ENCODE measurements around the gene RFNG.
A peak's percentile ranks its signal among the peaks of the same experiment; 100 is the strongest.

RFNG gene

GRCh38 chr17:82035488-82035887 is 16.1 kb downstream of the RFNG start:
- H3K4me1 Mint-ChIP-seq (ENCODE audit: low read depth) = peaks cover 21% of the 10 kb centered on the region
- peak overlapping the region; percentile 28 for H3K27ac Mint-ChIP-seq

GRCh38 chr17:82034371-82035011 is 17.1 kb downstream of the RFNG start:
- no peaks in the 10 kb centered on the region for H3K27me3 Mint-ChIP-seq
- peak overlapping the region; percentile 17 for H3K4me3 Mint-ChIP-seq
- no peak overlapping the region for H3K27ac Mint-ChIP-seq
- H3K4me1 Mint-ChIP-seq (ENCODE audit: low read depth) = peaks cover 24% of the 10 kb centered on the region
- peaks cover 3% of the 10 kb centered on the region for H3K36me3 Mint-ChIP-seq
- H3K9me3 Mint-ChIP-seq (ENCODE audit: low read depth) = no peaks in the 10 kb centered on the region

More at GRCh38 chr17:82035488-82035887, 16.1 kb downstream of the RFNG start:
- H3K36me3 Mint-ChIP-seq = peaks cover 3% of the 10 kb centered on the region
- no peaks in the 10 kb centered on the region for H3K9me3 Mint-ChIP-seq (ENCODE audit: low read depth)
- H3K4me3 Mint-ChIP-seq = peak overlapping the region; percentile 75
- no peaks in the 10 kb centered on the region for H3K27me3 Mint-ChIP-seq

- H3K4me1 Mint-ChIP-seq (ENCODE audit: low read depth) = peaks cover 18% of the 10 kb centered on the region
- peaks cover 3% of the 10 kb centered on the region for H3K36me3 Mint-ChIP-seq
- peak overlapping the region; percentile 10 for H3K4me3 Mint-ChIP-seq
- no peaks in the 10 kb centered on the region for H3K27me3 Mint-ChIP-seq
- no peaks in the 10 kb centered on the region for H3K9me3 Mint-ChIP-seq (ENCODE audit: low read depth)
- H3K27ac Mint-ChIP-seq = no peak overlapping the region
Measured at GRCh38 chr17:82033359-82034085, 18.1 kb downstream of the RFNG start.

GRCh38 chr17:82031885-82032627 is 19.6 kb downstream of the RFNG start:
- H3K27ac Mint-ChIP-seq = no peak overlapping the region
- H3K4me3 Mint-ChIP-seq = peak overlapping the region; percentile 30
- H3K36me3 Mint-ChIP-seq = peaks cover 3% of the 10 kb centered on the region

GRCh38 chr17:82031303-82031884 is 20.2 kb downstream of the RFNG start, which contains the start of gene RAC3:
Gene RAC3 (plus strand): TSS chr17:82031678. CDS start chr17:82031762, 84 bp downstream.
- no peaks in the 10 kb centered on the region for H3K27me3 Mint-ChIP-seq
- H3K36me3 Mint-ChIP-seq = peaks cover 3% of the 10 kb centered on the region
- H3K4me3 Mint-ChIP-seq = peak within 1 kb of the TSS; percentile 82
- H3K27ac Mint-ChIP-seq = no peak within 1 kb of the TSS
- peaks cover 13% of the 10 kb centered on the region for H3K4me1 Mint-ChIP-seq (ENCODE audit: low read depth)
- no peaks in the 10 kb centered on the region for H3K9me3 Mint-ChIP-seq (ENCODE audit: low read depth)

More at GRCh38 chr17:82031885-82032627, 19.6 kb downstream of the RFNG start:
- peaks cover 13% of the 10 kb centered on the region for H3K4me1 Mint-ChIP-seq (ENCODE audit: low read depth)
- no peaks in the 10 kb centered on the region for H3K9me3 Mint-ChIP-seq (ENCODE audit: low read depth)
- H3K27me3 Mint-ChIP-seq = no peaks in the 10 kb centered on the region

GRCh38 chr17:82030470-82031302 is 20.9 kb downstream of the RFNG start:
- Mint-ChIP-seq H3K4me3 (peak overlapping the region; percentile 82), H3K27ac (no peak overlapping the region), H3K27me3 (no peaks in the 10 kb centered on the region), H3K4me1 (ENCODE audit: low read depth) (peaks cover 9% of the 10 kb centered on the region), H3K36me3 (peaks cover 6% of the 10 kb centered on the region), H3K9me3 (ENCODE audit: low read depth) (no peaks in the 10 kb centered on the region)

GRCh38 chr17:82029990-82030469 is 21.6 kb downstream of the RFNG start:
- Mint-ChIP-seq H3K27me3 (no peaks in the 10 kb centered on the region), H3K9me3 (ENCODE audit: low read depth) (no peaks in the 10 kb centered on the region), H3K4me1 (ENCODE audit: low read depth) (peaks cover 4% of the 10 kb centered on the region), H3K27ac (no peak overlapping the region), H3K36me3 (peaks cover 2% of the 10 kb centered on the region), H3K4me3 (peak overlapping the region; percentile 68)

GRCh38 chr17:82029391-82029790 is 22.2 kb downstream of the RFNG start:
- no peak overlapping the region for H3K27ac Mint-ChIP-seq
- peaks cover 2% of the 10 kb centered on the region for H3K36me3 Mint-ChIP-seq
- peaks cover 2% of the 10 kb centered on the region for H3K4me1 Mint-ChIP-seq (ENCODE audit: low read depth)
- H3K27me3 Mint-ChIP-seq = no peaks in the 10 kb centered on the region
- H3K4me3 Mint-ChIP-seq = peak overlapping the region; percentile 68
- no peaks in the 10 kb centered on the region for H3K9me3 Mint-ChIP-seq (ENCODE audit: low read depth)

- Mint-ChIP-seq H3K4me1 (ENCODE audit: low read depth) (peaks cover 3% of the 10 kb centered on the region), H3K27ac (no peak overlapping the region), H3K27me3 (no peaks in the 10 kb centered on the region), H3K36me3 (peaks cover 2% of the 10 kb centered on the region), H3K9me3 (ENCODE audit: low read depth) (no peaks in the 10 kb centered on the region), H3K4me3 (no peak overlapping the region)
Measured at GRCh38 chr17:82028966-82029365, 22.6 kb downstream of the RFNG start.

GRCh38 chr17:82028246-82028645 is 23.4 kb downstream of the RFNG start:
- Mint-ChIP-seq H3K27ac (no peak overlapping the region), H3K4me3 (no peak overlapping the region), H3K27me3 (no peaks in the 10 kb centered on the region), H3K9me3 (ENCODE audit: low read depth) (no peaks in the 10 kb centered on the region), H3K4me1 (ENCODE audit: low read depth) (peaks cover 6% of the 10 kb centered on the region), H3K36me3 (peaks cover 2% of the 10 kb centered on the region)

GRCh38 chr17:82025401-82026107 is 26.1 kb downstream of the RFNG start:
- H3K36me3 Mint-ChIP-seq = peaks cover 2% of the 10 kb centered on the region
- peaks cover 14% of the 10 kb centered on the region for H3K4me1 Mint-ChIP-seq (ENCODE audit: low read depth)
- no peaks in the 10 kb centered on the region for H3K9me3 Mint-ChIP-seq (ENCODE audit: low read depth)
- H3K27me3 Mint-ChIP-seq = no peaks in the 10 kb centered on the region
- no peak overlapping the region for H3K27ac Mint-ChIP-seq
- no peak overlapping the region for H3K4me3 Mint-ChIP-seq

- H3K36me3 Mint-ChIP-seq = peaks cover 2% of the 10 kb centered on the region
- peaks cover 15% of the 10 kb centered on the region for H3K4me1 Mint-ChIP-seq (ENCODE audit: low read depth)
- no peaks in the 10 kb centered on the region for H3K27me3 Mint-ChIP-seq
- no peaks in the 10 kb centered on the region for H3K9me3 Mint-ChIP-seq (ENCODE audit: low read depth)
- no peak overlapping the region for H3K4me3 Mint-ChIP-seq
- no peak overlapping the region for H3K27ac Mint-ChIP-seq
Measured at GRCh38 chr17:82024859-82025258, 26.8 kb downstream of the RFNG start.

GRCh38 chr17:82023447-82024241 is 28.0 kb downstream of the RFNG start:
- Mint-ChIP-seq H3K27me3 (no peaks in the 10 kb centered on the region), H3K9me3 (ENCODE audit: low read depth) (no peaks in the 10 kb centered on the region), H3K36me3 (peaks cover 2% of the 10 kb centered on the region), H3K4me3 (peak overlapping the region; percentile 79), H3K4me1 (ENCODE audit: low read depth) (peaks cover 13% of the 10 kb centered on the region), H3K27ac (no peak overlapping the region)

Data from activated naive CD8-positive, alpha-beta T cell (primary cell).